GM12872 (cell line): ENCODE data around the gene GFPT1.

Experiments used
- TF ChIP-seq, protein P1 (sequence below): IDR thresholded peaks from 3 replicates; pipeline ENCODE4 v1.5.1; 2011; ENCODE audit warnings: low read depth, mild to moderate bottlenecking, low read length, moderate library complexity; ENCODE audit not compliant: insufficient read depth

Gene GFPT1

DNA sequence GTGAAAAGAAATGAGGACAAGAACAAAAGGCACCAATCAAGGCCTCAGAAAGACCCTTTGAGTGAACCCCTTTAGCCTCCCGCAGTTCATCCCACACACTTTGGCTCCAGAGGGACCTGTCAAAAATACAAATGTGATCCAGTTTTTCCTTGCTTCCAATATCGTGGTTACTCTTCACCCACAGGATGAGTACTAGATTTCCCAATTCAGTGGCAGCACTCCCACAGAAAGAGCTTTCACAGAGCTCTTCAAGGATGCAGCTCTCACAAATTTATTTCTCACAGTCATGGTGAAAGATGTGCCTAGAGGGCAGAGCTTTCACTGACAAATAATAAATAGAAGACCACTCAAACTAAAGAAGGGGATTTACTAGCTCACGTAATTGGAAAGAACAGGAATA is 3.0 kb upstream of the GFPT1 start:
- TF ChIP-seq, protein P1, sequence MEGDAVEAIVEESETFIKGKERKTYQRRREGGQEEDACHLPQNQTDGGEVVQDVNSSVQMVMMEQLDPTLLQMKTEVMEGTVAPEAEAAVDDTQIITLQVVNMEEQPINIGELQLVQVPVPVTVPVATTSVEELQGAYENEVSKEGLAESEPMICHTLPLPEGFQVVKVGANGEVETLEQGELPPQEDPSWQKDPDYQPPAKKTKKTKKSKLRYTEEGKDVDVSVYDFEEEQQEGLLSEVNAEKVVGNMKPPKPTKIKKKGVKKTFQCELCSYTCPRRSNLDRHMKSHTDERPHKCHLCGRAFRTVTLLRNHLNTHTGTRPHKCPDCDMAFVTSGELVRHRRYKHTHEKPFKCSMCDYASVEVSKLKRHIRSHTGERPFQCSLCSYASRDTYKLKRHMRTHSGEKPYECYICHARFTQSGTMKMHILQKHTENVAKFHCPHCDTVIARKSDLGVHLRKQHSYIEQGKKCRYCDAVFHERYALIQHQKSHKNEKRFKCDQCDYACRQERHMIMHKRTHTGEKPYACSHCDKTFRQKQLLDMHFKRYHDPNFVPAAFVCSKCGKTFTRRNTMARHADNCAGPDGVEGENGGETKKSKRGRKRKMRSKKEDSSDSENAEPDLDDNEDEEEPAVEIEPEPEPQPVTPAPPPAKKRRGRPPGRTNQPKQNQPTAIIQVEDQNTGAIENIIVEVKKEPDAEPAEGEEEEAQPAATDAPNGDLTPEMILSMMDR: no peak

DNA sequence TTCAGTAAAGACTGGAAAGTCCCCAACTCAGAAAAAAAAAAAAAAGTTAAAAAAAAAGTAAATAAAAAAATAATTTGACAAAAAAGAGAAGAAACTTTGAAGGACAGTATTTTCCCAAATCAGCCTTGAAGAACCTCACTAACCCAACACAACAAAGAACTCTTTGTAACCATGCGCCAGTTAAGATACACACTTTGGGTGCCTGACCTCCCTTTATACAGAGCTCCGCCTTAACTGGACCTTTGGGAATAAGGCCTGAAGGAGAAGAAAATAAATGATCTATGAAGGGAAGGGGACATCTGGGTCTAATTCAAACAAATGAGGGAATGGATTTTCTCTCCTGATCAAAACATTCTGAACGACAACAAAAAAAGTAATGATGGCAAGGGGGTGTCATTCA is 2.2 kb upstream of the GFPT1 start:
- TF ChIP-seq, protein P1: no peak

DNA sequence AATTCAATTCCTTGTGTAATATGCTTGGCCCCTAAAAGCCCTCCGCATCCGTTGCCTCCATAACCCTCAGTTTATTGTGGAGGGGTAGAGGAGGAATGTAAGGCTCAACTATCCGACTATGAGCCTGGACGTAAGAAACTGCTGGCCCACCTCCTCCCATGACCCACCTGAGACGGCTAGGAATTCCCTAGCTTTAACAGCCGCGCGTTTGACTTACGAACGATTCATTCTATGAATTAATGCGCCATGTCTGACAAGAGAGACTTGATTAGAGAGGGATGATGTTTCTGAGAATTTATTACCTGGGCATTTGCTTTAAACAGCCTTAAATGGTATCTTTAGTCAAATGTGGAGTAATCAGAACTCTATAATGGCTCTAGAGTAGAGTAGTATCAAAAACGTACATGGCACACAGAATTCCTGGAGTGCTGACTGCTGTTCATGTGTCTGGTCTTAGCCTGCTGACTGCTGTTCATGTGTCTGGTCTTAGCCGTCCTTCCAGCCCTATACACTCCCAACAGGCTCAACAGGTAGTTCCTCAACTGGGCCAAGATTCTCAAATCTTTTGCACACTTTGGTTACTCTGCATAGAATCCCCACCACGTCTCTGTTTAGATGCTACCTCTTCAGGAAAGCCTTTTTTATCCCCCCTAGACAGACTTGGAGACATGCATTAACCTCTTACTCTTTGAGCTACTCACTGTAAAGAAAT is 899 bp upstream of the GFPT1 start:
- TF ChIP-seq, protein P1: no peak

DNA sequence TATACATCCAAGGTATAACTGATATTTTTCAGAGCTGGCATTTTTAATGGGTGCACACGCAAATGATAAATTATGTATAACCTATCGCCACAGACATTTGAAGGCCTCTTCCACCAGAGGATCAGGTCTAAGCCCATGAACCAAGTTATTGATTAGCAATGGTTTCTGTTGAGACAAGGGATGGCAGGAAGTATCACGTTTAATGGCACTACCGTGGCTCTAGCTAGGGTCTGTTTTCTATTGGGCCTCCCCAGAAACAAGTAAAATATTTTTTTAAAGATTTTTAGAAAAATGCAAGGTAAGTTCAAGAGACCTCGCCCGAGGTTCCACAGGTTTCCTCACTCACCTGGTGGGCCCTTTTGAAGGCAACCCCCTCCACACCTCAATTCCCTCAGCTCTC is 667 bp downstream of the GFPT1 start:
- TF ChIP-seq, protein P1: no peak

DNA sequence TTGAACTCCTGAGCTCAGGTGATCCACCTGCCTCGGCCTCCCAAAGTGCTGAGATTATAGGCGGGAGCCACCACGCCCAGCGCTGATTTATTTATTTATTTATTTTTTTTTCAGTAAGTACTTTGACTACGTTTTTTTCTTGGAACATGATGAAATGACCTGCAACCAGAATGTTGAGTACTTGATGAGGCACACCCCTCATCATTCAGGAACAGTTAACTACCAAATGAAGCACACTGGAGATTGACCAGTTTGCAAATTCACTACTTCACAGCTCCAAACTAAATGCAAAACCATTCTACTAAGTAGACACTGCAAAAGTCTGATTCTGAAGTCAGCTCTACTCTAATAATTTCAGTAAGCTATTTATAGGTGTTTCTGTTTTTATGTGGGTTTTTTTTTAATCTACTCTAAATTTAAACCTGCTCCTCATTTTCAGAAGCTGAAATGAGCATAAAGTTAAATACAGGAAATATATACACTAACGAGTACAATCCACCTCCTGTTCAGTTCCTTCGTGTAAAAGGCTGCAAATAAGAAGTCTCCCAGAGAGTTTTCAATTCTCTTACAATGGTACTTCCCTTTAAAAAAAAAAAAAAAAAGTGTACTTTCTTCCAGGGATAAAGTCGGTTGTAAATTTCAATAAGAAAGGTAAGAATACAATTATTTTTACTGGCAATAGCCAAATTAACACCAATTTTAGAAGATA is 1.4 kb downstream of the GFPT1 start:
- TF ChIP-seq, protein P1: no peak

DNA sequence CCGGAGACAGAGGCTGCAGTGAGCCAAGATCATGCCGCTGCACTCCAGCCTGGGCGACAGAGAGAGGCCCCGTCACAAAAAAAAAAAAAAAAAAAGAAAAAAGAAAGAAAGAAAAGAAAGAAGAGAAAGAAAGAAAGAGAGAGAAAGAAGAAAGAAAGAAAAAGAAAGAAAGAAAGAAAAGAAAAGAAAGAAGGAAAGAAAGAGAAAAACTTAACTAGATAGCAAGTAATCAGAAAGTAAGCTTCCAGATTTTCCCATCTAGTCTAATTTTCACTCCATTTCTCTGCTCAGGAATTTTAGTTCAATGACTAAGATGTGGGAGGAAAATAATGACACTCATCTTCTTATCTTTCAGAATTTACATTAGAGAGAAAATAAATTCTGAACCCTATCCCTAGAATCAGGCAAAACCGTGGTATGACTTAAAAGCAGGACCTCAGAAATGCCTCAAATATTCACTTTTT is 2.4 kb downstream of the GFPT1 start:
- TF ChIP-seq, protein P1: no peak

DNA sequence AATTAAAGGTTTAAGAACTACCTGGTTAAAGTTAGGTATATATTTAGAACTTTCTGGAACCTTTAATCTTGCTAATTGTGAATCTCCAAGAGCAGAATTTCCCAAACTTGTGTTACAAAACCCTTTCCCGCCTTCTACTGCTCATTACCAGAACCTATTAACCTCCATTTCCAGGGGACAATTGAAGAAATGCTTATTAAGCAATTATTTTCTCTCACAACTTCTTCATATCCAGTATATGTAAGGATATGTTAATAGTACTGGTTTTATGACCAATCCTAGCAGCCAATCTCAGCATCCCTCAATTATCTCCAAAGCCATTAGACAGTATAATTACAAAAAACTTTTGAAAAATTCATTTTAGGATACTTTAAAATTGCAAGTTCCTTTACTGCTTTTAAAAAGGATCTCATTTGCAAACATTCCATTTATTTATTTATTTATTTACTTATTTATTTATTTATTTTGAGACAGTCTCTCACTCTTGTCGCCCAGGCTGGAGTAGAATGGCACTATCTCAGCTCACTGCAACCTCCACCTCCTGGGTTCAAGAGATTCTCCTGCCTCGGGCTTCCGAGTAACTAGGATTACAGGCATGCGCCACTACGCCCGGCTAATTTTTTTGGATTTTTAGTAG is 3.7 kb downstream of the GFPT1 start:
- TF ChIP-seq, protein P1: no peak
